Measurements from ENCODE around the gene PDGFD.

- TF ChIP-seq, protein P1, sequence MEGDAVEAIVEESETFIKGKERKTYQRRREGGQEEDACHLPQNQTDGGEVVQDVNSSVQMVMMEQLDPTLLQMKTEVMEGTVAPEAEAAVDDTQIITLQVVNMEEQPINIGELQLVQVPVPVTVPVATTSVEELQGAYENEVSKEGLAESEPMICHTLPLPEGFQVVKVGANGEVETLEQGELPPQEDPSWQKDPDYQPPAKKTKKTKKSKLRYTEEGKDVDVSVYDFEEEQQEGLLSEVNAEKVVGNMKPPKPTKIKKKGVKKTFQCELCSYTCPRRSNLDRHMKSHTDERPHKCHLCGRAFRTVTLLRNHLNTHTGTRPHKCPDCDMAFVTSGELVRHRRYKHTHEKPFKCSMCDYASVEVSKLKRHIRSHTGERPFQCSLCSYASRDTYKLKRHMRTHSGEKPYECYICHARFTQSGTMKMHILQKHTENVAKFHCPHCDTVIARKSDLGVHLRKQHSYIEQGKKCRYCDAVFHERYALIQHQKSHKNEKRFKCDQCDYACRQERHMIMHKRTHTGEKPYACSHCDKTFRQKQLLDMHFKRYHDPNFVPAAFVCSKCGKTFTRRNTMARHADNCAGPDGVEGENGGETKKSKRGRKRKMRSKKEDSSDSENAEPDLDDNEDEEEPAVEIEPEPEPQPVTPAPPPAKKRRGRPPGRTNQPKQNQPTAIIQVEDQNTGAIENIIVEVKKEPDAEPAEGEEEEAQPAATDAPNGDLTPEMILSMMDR (IDR thresholded peaks at IDR 0.05), result peak in 1 of 2 donors; percentile 32
- no peak for TF ChIP-seq POLR2AphosphoS5 (IDR thresholded peaks at IDR 0.05)
- TF ChIP-seq EP300 (IDR thresholded peaks at IDR 0.05), result no peak
Measured at GRCh38 chr11:104164028-104164520, at the start of gene PDGFD.
